Activated gamma-delta T cell treated with Interleukin-2 at 50 U/mL for 16 hours (primary cell): ENCODE measurements around the gene BTF3.

Experiments used
- DNase-seq: peaks from one replicate; pipeline ENCODE4 v3.0.0-alpha.2; 2020

Gene BTF3

DNA sequence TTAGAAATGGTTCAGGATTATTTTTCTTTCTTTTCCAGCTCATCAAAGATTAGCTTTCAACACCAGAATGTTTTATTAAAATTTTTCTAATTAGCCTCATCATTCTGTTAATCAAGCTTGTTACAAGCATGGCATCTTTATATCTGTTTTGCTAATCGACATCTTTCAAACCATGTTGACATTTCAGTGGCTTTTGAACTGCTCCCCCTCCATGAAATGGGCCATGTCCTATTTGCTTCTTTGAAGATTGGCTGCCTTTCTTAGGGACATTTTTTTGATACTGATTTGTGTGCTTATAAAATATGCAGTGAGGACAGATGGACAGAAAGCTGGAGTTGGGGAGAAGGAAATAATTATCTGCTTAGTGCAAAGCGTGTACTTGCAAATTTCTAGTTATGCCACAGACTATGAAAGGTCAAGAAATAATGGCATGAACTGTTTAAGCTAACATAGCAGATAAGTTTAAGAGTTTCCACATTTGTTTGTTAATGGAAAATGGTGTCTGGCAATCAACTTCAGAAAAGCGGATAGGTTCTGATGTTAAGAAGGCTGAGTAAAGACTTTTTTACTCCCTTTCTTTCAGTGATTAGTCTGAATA, 27.5 kb downstream of the BTF3 start:
- no peak for DNase-seq

DNA sequence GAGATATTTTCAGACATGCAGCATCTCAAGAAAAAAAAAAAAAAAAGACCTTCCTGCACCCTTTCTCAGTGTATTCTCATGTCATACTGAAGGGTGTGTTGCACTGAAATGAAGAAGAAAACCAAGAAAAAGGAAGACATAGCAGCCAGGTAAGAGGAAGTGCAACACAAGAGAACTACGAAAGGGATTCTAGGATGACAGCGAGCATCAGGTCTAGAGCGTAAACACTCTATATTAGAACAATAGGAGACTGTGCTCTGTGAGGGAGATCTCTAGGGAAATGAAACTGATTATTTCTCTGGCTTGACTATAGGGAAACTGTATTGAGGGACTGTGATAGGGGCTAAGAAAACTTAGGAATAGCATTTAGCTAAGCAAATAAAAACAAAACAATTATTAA, 30.0 kb downstream of the BTF3 start:
- no peak for DNase-seq

DNA sequence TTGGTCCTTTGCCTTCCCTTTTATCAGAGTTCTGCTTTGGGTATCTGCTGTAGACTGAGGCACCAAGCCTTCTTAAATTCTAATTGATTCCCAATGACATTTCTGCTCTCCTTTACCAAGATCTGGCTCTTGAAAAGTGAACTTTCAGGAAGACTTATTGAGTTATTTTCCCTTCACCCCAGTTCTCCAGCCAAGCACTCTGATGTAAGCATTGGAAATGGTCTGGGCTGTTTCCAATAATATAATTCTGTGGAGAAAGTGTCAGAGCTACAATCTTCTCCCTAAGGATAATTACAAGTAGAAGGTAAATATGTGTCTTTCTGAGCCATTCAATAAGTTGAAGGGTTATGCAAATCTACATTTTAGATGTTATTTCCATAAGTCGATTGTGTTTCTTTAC, 30.8 kb downstream of the BTF3 start:
- no peak for DNase-seq

DNA sequence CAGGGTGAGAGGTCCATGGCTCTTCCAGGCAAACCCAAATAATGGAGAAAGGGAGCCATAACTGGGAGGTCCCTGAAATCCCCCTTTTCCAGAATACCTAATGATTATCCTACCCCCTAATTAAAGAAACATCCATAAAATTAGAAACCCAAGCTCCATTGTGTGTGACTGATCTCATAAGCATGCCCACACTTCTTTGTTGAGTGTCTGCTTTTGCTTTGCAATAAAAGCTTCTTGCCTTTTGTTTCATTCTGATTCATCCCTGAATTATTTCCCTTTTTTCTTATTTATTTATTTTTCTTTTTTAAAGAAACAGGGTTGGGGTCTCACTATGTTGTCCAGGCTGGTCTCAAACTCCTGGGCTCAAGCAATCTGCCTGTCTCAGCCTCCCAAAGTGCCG, 33.1 kb downstream of the BTF3 start:
- no peak for DNase-seq

- no peak for DNase-seq
Measured at GRCh38 chr5:73532195-73532594, 34.0 kb downstream of the BTF3 start.

DNA sequence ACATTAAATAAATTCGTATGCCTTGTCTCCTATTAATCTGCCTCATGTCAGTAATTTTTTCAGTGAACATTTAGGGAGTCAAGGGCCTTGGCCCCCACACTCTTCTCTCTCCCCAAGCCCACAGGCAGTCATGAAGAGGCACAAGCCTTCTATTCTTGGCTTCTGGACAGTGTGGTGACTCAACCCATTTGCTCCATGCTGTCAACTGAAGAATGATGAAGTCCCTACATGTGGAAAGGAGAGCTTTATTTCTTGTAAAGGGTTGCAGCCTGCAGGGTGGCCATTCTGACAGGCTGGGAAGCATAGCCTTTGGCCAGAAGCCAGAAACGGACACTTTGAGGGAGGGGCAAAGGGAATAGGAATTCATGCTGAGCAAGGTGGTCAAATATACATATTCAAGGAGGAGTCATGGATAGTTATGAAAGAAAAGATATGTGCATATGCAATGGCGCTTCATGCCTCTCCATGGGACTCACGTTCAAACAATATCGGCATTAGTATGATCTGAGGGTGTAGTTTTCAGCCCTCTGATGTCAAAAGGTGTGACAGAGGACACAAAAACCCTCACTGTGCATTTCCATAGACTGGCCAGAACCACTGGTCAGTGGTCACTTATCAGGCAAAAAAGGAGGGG, 35.9 kb downstream of the BTF3 start:
- no peak for DNase-seq

DNA sequence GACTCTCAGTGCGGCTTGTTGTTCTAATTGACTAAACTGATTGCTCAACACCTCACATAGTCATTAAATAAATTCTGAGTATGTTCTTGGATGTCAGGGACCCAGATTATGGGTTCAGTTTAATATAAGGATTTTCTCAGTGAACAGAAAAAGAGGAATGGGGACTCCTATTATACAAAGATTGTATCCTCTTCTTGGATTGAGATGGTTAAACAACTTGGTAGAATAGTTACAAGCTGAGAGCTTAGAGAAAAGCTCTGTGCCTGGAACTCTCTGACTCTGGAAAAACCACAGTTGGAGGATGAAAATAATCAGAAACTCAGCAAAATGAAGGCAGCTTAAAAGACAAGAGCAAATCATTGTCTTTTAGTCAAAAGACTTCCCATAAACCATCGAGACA, 36.7 kb downstream of the BTF3 start:
- no peak for DNase-seq

DNA sequence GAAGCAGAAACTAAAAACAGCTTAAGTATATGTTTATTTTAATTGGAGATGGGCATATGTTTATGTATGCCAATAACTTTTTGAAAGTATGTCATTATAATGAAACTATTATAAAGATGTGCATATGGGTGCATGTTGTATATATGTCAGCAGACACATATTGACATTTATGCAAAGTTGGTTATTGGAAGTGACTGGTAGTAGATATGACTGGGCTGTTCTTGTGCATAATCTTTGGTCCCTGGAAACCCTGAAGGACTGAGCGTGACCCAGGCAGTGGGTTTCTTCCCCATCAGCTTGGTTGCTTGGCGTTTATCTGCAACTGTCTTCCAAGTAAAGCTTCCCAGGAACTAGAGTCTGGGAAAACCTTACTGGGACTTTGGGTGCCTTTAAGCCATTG, 41.5 kb downstream of the BTF3 start:
- DNase-seq, result no peak

GRCh38 chr5:73540192-73540591, 42.0 kb downstream of the BTF3 start:
- no peak for DNase-seq

GRCh38 chr5:73542020-73542419, 43.8 kb downstream of the BTF3 start:
- no peak for DNase-seq

DNA sequence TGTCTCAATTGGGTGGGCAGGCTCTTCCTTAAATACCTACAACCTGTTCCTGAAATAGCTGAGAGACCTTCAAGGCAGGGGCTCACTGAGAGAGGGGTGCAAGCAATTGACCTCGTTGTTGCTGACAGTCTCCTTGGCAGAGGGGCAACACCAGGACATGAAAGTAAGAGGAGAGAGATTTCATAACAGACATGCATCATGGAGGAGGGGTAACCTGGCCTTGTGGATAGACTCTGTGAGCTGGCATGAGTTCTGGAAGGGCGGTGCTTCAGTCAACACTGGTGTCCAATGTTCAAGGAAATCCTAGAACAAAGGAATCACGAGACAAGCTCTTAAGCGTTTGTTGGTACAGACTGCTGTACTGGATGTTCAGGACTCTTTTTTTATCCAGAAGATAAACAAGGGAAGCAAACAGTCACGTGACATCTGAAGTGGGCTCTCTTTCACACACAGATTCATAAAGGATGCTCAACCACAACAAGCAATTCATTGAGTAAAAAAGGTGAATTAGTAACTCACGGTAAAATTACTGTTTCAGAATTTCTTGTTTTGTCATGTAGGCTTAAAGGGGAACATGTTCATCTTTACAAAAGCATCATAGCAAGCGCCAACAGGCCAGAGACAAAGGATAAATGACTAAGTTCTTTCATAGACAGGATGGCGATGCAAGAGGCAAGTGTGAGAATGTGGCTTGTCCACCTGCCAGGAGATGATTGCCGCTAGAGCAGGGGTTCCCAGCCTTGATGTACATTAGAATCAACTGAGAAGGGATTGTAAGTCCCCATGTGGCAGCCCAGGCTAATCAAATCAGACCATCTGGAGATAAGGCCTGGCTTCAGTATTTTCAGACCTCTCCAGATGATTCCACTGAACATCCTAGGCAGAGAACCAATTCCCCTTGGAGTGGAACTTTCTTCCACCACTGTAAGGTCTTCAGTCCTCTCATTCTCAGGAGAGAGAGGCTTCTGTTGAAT, 46.5 kb downstream of the BTF3 start:
- no peak for DNase-seq

- DNase-seq, result no peak
Measured at GRCh38 chr5:73545403-73545779, 47.1 kb downstream of the BTF3 start.

- no peak for DNase-seq
Measured at GRCh38 chr5:73550016-73550415, 51.8 kb downstream of the BTF3 start.

- DNase-seq, result no peak
Measured at GRCh38 chr5:73552642-73553041, 54.4 kb downstream of the BTF3 start.
